D721Med (cell line): ENCODE results near the gene TMEM72.

ENCODE experiments used
- DNase-seq: peaks from one replicate; pipeline ENCODE4 v3.0.0; 2011; ENCODE audit warnings: low spot score; ENCODE audit not compliant: insufficient read length
- FAIRE-seq: peaks from 2 replicates; lab custom pipeline; 2011; peaks lifted over from hg19 to GRCh38; lab: Jason Lieb, UNC
- CTCF ChIP-seq: IDR thresholded peaks from 2 replicates; pipeline ENCODE4 v1.5.1; 2012; ENCODE audit warnings: mild to moderate bottlenecking, control low read depth; ENCODE audit not compliant: insufficient read depth; ENCODE audit errors: missing control alignments

TMEM72 gene

GRCh38 chr10:44960088-44960460, 48.9 kb downstream of the TMEM72 start:
- FAIRE-seq (no peak), DNase-seq (no peak)
- TF ChIP-seq CTCF = no peak

- FAIRE-seq (no peak), DNase-seq (no peak)
- TF ChIP-seq CTCF = no peak
Measured at GRCh38 chr10:44960482-44961229, 49.5 kb downstream of the TMEM72 start.

- no peak for FAIRE-seq
- TF ChIP-seq CTCF = no peak
- DNase-seq = no peak
Measured at GRCh38 chr10:44961230-44961571, 50.1 kb downstream of the TMEM72 start.

GRCh38 chr10:44961931-44962750, 51.0 kb downstream of the TMEM72 start:
- DNase-seq = no peak
- TF ChIP-seq CTCF = no peak
- no peak for FAIRE-seq

- TF ChIP-seq CTCF = no peak
- no peak for FAIRE-seq
- DNase-seq = no peak
Measured at GRCh38 chr10:44962870-44963738, 52.0 kb downstream of the TMEM72 start.

GRCh38 chr10:44963772-44964633, 52.9 kb downstream of the TMEM72 start:
- TF ChIP-seq CTCF = no peak
- no peak for FAIRE-seq
- DNase-seq = no peak
